NCI-H2107 (cell line): Measurements from ENCODE around the gene TMEM116.
"Not testable (repeated sequence)": the region's sequence is repeated elsewhere in the genome, so short reads cannot be mapped to it uniquely, and the experiment has no call there.

Experiments
- DNase-seq: peaks from one replicate; lab custom pipeline; 2025; lab: John Stamatoyannopoulos, UW

The TMEM116 gene

GRCh38 chr12:112009596-112009995 is 3.4 kb downstream of the TMEM116 start:
- not testable (repeated sequence) for DNase-seq

GRCh38 chr12:112008918-112009317 is 4.0 kb downstream of the TMEM116 start:
- DNase-seq = no peak

GRCh38 chr12:112007945-112008344 is 5.0 kb downstream of the TMEM116 start:
- DNase-seq = no peak

- no peak for DNase-seq
Measured at GRCh38 chr12:112005419-112006395, 7.3 kb downstream of the TMEM116 start.

GRCh38 chr12:112004041-112004440 is 8.9 kb downstream of the TMEM116 start:
- DNase-seq = no peak

- no peak for DNase-seq
Measured at GRCh38 chr12:112001576-112001975, 11.4 kb downstream of the TMEM116 start.

- DNase-seq = no peak
Measured at GRCh38 chr12:112000820-112001219, 12.1 kb downstream of the TMEM116 start.

GRCh38 chr12:111999129-111999528 is 13.8 kb downstream of the TMEM116 start:
- not testable (repeated sequence) for DNase-seq

GRCh38 chr12:111998015-111998414 is 14.9 kb downstream of the TMEM116 start:
- no peak for DNase-seq

GRCh38 chr12:111997300-111997699 is 15.7 kb downstream of the TMEM116 start:
- DNase-seq = no peak

- no peak for DNase-seq
Measured at GRCh38 chr12:111995782-111996480, 17.0 kb downstream of the TMEM116 start.

- DNase-seq = not testable (repeated sequence)
Measured at GRCh38 chr12:111994211-111995111, 18.5 kb downstream of the TMEM116 start.

GRCh38 chr12:111993292-111994150 is 19.4 kb downstream of the TMEM116 start:
- no peak for DNase-seq

GRCh38 chr12:111992464-111992863 is 20.5 kb downstream of the TMEM116 start:
- no peak for DNase-seq

- no peak for DNase-seq
Measured at GRCh38 chr12:111991946-111992345, 21.0 kb downstream of the TMEM116 start.

- no peak for DNase-seq
Measured at GRCh38 chr12:111991535-111991934, 21.4 kb downstream of the TMEM116 start.

- DNase-seq = no peak
Measured at GRCh38 chr12:111984820-111985219, 28.1 kb downstream of the TMEM116 start.

GRCh38 chr12:111981987-111982386 is 31.0 kb downstream of the TMEM116 start:
- DNase-seq = no peak

GRCh38 chr12:111980598-111980997 is 32.4 kb downstream of the TMEM116 start:
- DNase-seq = no peak

- no peak for DNase-seq
Measured at GRCh38 chr12:111978545-111978944, 34.4 kb downstream of the TMEM116 start.

GRCh38 chr12:111976860-111977259 is 36.1 kb downstream of the TMEM116 start:
- DNase-seq = no peak
